ENCODE measurements around the gene SLC25A11. TPM values are rescaled to one million over a fixed set of nuclear protein-coding genes. Genes with fewer than 3 reads are reported as not detected.

The SLC25A11 gene
- total RNA-seq, 1 experiment from 2014 or later = 43.9 TPM

DNA sequence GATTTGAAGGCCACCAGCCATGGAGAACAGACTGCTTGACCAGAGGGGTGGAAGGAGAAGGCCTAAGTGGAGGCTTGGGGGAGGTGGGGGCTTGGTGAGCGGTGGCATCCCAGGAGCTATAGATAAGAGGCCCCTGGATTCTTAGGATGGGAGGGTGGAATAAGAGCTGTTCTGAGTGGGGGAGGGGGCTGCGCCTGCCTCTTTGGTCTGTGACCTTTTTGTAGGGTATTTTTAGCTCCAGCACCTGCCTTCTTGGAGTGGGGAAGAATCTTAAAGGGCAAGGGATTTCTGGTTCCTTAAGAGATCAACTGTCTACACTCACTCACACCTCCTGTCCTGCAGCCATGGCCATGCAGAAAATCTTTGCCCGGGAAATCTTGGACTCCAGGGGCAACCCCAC lies 11.6 kb upstream of the SLC25A11 start:
- Histone ChIP-seq H3K9me3 (replicated peaks) (no peaks in the 10 kb centered on the region), H3K27me3 (no peaks in the 10 kb centered on the region), H3K4me3 (peak overlapping the region; percentile 96), H3K36me3 (peaks cover 23% of the 10 kb centered on the region), H3K27ac (peak overlapping the region; percentile 98; the same call in 1 of the 2 replicates), H3K4me1 (peaks cover 18% of the 10 kb centered on the region)
- no peak for DNase-seq

DNA sequence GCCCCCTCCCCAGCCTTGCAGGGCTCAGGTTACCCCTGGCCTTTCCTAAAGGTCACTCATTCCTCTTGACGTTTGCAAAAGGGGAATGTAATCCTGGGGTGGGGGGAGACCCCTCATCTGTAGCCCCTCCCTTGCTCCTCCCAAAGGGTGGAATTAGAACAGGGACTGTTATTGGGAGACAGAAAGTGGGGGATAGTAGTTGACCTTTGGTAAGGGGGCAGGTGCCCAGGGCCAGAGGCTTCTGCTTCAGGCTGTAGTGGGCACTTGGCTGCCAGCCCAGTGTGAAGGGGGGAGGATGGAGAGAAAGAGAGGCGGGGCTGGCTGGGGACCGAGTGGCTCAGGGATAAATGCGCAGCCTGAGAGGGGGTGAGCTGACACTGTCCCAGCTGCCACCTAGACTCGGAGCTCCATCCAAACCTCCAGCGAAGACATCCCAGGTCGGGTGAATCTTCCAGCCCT lies 10.9 kb upstream of the SLC25A11 start, which contains the start of gene ENO3:
TSS of gene ENO3 (plus strand) at position 374 of the 459 bp plus-strand sequence. CDS start 711 bp downstream, outside the sequence.
- Histone ChIP-seq H3K36me3 (peaks cover 27% of the 10 kb centered on the region), H3K27ac (peak within 1 kb of the TSS; percentile 98), H3K4me3 (peak within 1 kb of the TSS; percentile 96), H3K27me3 (no peaks in the 10 kb centered on the region), H3K4me1 (peaks cover 18% of the 10 kb centered on the region), H3K9me3 (replicated peaks) (no peaks in the 10 kb centered on the region)
- DNase-seq = peak; percentile 78

DNA sequence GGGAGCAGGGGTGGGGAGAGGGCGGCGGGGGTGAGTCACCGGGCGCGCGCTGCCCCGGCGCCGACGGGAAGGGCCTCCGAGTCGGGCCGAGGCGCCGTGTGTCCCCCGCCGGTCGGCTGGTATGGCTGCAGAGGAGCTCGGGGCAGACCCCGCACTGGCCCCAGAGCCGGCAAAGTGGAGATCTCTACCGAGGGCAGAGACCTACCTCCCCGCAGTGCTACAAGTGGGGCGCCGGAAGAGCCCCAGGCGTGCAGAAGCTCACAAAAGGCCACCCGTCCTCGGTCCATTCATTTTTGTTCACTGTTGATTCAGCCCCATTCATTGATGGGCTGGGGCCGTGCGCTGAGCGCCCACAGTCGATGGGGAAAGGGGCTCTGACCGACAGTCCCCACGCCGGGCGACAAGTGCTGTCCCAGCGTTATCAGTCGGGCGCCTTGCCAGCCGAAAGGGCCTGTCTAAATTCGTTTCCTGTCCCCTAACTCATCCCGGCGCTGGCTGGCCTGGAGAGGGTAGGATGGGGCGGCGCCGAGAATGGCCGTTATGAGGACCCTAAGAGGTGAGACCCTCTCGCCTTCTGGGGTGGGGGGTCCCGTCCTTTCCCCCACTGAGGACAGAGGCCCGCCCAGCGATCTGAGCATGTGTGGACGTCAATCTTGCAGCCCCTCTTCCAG lies 10.4 kb upstream of the SLC25A11 start:
- DNase-seq = peak; percentile 63 to 70
- Histone ChIP-seq H3K4me3 (peak overlapping the region; percentile 96), H3K27me3 (no peaks in the 10 kb centered on the region), H3K4me1 (peaks cover 23% of the 10 kb centered on the region), H3K27ac (peak overlapping the region; percentile 98), H3K36me3 (peaks cover 33% of the 10 kb centered on the region), H3K9me3 (replicated peaks) (no peaks in the 10 kb centered on the region)

DNA sequence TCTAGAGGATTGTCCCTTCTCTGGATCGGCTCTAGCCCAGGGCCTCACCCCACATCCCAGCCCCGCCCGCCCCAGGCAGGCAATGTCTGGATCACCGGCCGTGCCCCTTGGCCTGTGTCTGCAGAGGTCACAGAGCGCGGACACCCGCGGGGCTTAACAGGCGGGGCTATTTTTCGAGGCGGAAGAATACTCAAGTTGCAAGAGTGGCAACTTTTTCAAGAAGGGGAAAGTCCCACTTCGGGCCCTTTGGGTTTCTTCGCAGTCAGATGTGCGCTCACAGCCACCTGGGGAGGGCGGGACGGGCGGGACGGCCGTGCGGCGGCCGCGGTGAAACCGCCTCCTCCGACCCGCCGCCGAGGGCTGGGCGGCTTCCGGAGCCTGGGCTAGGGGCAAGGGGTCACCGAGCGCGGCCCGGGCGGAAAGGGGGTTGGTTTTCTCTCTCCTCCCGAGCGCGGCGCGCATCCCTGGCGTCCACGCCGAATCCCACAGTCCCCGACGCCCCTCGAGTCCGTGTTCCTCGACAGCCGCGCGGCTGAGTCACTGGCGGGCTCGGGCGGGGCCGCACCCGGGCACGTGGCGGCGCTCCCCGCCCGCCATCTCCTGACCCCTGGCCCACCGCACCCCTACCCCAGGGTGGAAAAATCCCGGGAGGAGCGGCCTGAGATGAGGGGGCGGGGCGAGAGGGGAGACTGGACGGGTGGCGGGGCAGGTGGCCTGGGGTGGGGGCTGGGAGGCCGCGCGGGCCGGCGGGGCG lies 9.7 kb upstream of the SLC25A11 start:
- H3K9me3 ChIP-seq (replicated peaks) = no peaks in the 10 kb centered on the region
- peak overlapping the region; percentile 98 for H3K27ac ChIP-seq
- H3K36me3 ChIP-seq = peaks cover 40% of the 10 kb centered on the region
- peak; percentile 81 to 85 for DNase-seq
- peaks cover 30% of the 10 kb centered on the region for H3K4me1 ChIP-seq
- H3K27me3 ChIP-seq = no peaks in the 10 kb centered on the region
- H3K4me3 ChIP-seq = peak overlapping the region; percentile 96

DNA sequence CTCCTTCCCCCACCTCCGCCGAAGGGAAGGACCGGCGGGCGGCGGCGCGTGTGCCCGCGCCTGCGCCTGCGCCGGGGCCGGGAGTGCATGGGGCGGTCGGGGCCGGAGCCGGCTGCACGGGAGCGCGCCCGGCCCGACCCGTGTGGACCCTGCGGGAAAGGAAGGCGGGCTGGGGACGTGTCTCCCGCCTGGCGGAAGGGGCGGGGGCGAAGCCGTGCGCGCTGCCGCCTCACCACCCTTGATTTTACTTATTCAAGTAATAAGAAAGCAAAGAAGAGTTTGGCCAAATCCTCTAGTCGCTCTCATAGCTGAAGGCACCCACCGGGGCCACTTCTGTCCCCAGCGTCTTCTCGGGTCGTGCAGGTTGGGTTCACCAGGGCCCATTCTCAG lies 9.1 kb upstream of the SLC25A11 start:
- H3K36me3 ChIP-seq = peaks cover 40% of the 10 kb centered on the region
- H3K4me3 ChIP-seq = peak overlapping the region; percentile 96
- peaks cover 26% of the 10 kb centered on the region for H3K4me1 ChIP-seq

DNA sequence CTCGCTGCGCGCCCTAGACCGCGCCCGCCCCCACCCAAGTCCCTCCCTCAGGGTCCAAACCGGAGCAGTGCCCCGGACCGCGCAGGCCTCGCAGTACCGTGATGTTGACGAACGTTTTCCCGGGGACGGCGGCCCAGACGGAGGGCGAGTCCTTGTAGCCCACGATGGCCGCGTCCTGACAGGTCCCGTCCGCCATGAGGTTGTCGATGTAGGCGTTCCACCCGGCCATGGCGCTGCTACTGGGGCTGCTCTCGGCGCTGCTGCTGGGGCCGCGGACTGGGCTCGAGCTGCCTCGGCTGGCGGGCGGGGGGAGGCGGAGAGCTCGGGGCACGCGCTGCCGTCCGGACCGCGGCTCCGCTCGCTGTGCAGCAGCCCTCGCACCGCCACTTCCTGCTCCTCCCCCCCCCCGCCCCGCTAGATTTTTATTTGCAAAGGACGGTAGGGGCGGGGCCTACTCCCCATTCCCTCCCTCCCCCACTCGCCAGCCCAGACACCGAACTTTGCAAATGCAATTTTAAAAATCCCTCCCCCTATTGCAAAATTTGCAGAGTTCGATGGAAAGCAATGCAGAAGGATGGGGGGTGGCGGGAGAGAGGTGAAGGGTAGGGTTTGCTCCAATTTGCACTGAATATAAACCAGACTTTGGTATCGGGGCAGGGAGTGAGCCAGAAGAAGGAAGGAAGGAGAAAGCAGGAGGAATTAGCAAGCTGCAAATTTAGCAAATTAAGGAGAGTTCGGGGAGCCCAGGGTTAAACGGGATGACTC lies 8.5 kb upstream of the SLC25A11 start, which contains the start of gene PFN1:
TSS of gene PFN1 (minus strand) at position 365 of the 765 bp plus-strand sequence. CDS start at position 229, 136 bp downstream.
- peaks cover 40% of the 10 kb centered on the region for H3K36me3 ChIP-seq
- no peaks in the 10 kb centered on the region for H3K9me3 ChIP-seq (replicated peaks)
- peaks cover 20% of the 10 kb centered on the region for H3K4me1 ChIP-seq
- peak within 1 kb of the TSS; percentile 98 for H3K27ac ChIP-seq
- DNase-seq = peak; percentile 80 to 85
- peak within 1 kb of the TSS; percentile 96 for H3K4me3 ChIP-seq
- H3K27me3 ChIP-seq = no peaks in the 10 kb centered on the region

More for the DNA sequence above, 9.1 kb upstream of the SLC25A11 start:
- DNase-seq = peak; percentile 74 to 76
- peak overlapping the region; percentile 98 for H3K27ac ChIP-seq
- H3K27me3 ChIP-seq = no peaks in the 10 kb centered on the region
- no peaks in the 10 kb centered on the region for H3K9me3 ChIP-seq (replicated peaks)

DNA sequence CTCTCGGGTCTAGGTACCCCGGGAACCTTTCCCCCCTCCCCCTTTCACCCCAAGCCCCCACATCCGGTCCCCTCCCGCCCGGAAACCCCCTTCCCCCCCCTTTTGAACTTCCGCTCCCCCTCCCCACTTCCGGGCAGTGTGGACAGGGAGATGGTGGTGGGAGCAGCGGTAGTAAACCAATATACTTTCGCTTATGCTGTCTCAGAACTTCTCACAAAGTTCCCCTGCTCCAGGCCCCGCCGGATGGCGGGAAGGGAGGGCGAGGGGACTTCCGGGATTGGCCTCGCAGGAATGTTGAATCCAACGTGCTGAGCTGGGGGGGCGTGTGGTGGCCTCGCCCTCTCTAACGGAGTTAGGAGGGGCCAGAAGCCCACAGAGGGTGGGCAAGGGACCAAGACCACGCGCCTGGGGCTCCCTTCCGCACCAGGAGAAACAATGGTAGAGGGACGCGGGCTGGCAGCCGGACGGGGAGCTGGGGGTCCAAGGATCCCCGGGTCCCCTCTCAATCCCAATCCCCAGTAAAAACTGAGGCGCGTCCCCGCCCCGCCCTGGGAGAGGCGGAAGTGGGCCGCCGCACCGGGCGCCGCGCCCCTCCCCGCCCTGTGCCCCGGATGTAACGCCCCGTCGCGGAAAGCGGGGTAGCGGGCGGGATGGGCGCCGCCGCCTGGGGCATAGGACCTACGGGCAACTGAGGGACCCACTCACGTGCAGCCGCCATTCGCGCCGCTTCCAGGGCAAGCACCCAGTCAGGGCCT lies 7.7 kb upstream of the SLC25A11 start:
- Histone ChIP-seq H3K27ac (peak overlapping the region; percentile 98), H3K4me3 (peak overlapping the region; percentile 96), H3K36me3 (peaks cover 40% of the 10 kb centered on the region), H3K4me1 (peaks cover 14% of the 10 kb centered on the region), H3K9me3 (replicated peaks) (no peaks in the 10 kb centered on the region), H3K27me3 (no peaks in the 10 kb centered on the region)
- DNase-seq = peak; percentile 62 to 75

DNA sequence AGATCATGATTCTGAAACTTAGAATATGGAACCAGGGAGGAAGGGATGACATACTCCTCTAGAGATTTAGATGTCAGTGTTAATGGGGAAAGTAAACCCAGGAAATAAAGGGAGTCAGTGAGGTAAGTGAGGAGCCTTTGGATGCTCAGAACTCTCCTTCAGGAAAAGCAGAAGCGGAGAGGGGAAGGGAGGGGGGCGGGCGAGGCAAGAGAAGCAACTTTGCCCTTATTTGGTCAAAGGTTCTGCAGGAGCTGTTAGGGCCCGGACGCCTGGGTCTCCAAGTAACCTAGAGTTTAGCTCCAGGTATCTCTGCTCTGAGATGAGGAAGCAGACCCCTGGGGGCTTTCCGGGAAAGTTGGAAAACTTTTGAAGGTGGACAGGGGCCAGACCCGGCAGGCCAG lies 7.2 kb upstream of the SLC25A11 start:
- Histone ChIP-seq H3K4me1 (peaks cover 12% of the 10 kb centered on the region), H3K9me3 (replicated peaks) (no peaks in the 10 kb centered on the region), H3K4me3 (peak overlapping the region; percentile 96), H3K27me3 (no peaks in the 10 kb centered on the region), H3K36me3 (peaks cover 40% of the 10 kb centered on the region), H3K27ac (peak overlapping the region; percentile 98)
- no peak for DNase-seq

DNA sequence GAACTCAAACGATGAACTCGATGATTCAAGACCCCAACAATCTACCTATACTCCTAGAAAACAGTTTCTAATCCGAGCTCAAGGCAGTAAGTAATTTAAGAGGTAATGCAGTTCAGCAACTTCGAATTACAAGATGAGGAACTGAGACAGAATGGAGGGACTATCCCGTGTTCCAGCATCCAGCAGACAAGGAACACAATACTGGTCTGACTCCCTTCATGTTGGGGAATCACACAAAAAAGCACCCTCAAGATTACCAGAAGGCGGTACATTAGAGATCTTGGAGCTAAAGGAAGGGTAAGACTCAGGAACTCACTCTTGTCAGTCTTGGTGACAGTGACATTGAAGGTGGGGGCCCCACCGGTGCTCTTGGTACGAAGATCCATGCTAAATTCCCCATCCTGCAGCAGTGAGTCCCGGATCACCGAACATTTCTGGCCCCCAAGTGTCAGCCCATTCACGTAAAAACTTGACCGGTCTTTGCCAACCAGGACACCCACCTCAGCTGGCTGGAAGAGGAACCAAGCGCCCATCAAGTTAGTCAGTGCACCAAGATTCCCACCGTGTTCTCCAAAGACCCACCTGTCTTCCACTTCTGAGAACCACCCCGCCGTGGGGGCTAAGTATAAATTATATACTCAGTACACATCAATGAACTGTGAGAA lies 6.6 kb upstream of the SLC25A11 start:
- Histone ChIP-seq H3K27ac (peak overlapping the region; percentile 98), H3K36me3 (peaks cover 40% of the 10 kb centered on the region), H3K27me3 (no peaks in the 10 kb centered on the region), H3K4me3 (peak overlapping the region; percentile 96), H3K4me1 (peaks cover 12% of the 10 kb centered on the region), H3K9me3 (replicated peaks) (no peaks in the 10 kb centered on the region)
- DNase-seq = no peak

DNA sequence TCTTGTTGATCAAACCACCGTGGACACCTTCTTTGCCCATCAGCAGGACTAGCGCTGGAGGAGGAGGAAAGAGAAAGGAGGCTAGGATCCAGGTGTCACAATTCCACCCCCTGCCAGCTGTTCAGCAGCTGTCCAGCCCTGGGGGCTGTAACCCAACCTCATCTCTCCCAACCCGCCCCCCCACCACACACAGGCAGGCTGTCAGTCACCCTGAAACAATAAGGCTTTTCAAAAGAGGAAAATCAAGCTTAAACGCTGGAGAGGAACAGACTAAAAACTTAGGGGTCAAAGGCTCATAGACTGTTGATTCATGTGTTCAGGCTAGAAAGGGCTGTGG lies 6.1 kb upstream of the SLC25A11 start:
- peak; percentile 77 to 92 for DNase-seq
- peaks cover 40% of the 10 kb centered on the region for H3K36me3 ChIP-seq
- H3K4me1 ChIP-seq = peaks cover 12% of the 10 kb centered on the region
- peak overlapping the region; percentile 96 for H3K4me3 ChIP-seq
- peak overlapping the region; percentile 98 for H3K27ac ChIP-seq
- no peaks in the 10 kb centered on the region for H3K9me3 ChIP-seq (replicated peaks)
- no peaks in the 10 kb centered on the region for H3K27me3 ChIP-seq

DNA sequence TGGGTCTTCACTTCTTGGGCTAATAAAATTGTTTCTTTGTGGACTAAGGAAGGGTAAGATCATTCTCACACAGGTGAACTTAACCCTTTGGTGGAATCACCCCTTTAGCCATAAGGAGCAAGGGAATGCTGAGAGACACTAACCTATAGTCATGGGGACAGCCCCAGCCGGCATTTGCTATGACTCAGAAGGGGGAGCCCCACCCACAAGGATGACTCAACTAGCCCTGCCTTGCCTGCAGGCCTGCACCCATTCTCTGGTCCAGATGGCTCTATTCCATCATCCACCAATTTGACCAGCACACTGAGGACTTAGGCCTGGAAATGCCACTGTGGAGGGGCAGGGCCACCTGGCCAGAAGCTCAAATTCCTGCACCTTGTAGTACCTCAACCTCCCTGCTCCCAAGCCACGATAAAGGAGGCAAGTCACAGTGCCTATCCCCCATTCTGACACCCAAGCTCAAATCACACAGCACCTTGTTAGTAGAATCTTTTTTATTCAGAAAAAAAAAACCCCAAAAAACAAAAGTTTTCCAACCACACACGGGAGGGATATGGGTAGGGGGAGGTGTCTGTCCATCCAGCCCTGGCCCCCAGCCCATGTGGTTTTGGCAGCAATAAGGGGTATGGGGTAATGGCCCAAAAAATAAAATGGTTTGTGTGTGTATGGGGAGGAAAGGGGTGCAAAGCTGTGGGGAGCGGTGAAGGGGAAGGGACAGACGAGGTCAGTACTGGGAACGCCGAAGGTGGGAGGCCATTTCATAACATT lies 5.5 kb upstream of the SLC25A11 start:
- Histone ChIP-seq H3K36me3 (peaks cover 40% of the 10 kb centered on the region), H3K4me3 (peak overlapping the region; percentile 96), H3K27ac (peak overlapping the region; percentile 98), H3K4me1 (peaks cover 12% of the 10 kb centered on the region), H3K9me3 (replicated peaks) (no peaks in the 10 kb centered on the region), H3K27me3 (no peaks in the 10 kb centered on the region)
- DNase-seq = peak; percentile 81

DNA sequence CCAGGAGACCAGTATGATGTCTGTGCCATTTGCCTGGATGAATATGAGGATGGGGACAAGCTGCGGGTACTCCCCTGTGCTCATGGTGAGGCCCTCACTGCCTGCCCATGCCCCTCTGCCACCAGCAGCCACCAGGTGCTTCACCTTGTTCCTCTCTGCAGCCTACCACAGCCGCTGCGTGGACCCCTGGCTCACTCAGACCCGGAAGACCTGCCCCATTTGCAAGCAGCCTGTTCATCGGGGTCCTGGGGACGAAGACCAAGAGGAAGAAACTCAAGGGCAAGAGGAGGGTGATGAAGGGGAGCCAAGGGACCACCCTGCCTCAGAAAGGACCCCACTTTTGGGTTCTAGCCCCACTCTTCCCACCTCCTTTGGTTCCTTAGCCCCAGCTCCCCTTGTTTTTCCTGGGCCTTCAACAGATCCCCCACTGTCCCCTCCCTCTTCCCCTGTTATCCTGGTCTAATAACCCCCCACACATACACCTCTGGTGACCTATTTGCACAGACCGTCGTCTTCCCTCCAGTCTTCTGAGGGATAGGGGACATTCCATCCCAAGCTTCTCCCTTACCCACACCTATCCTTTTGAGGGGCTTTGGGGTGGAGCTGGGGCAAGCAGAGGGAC lies 4.8 kb upstream of the SLC25A11 start:
- no peaks in the 10 kb centered on the region for H3K27me3 ChIP-seq
- peaks cover 12% of the 10 kb centered on the region for H3K4me1 ChIP-seq
- no peak for DNase-seq
- H3K9me3 ChIP-seq (replicated peaks) = no peaks in the 10 kb centered on the region
- no peak overlapping the region for H3K4me3 ChIP-seq
- peaks cover 40% of the 10 kb centered on the region for H3K36me3 ChIP-seq
- peak overlapping the region; percentile 98 for H3K27ac ChIP-seq

DNA sequence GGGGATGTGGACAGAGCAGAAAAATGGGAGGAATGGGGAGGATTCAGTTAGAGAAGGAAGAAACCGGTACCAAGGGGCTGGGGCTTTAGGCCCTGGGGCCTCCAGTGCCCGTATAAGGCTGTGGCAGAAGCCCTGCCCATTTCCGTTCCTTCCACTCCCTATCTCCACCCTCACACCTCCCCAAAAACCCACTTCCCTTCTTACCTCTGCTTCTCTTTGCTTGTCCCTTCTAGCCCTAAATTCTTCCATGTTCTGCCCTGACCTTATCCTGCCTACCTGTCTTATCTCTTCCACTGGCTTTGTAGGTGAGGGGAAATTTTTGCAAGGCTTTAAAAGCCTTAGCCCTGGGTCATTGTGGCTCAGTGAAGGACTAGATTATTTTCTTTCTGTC lies 4.3 kb upstream of the SLC25A11 start:
- peaks cover 40% of the 10 kb centered on the region for H3K36me3 ChIP-seq
- peaks cover 12% of the 10 kb centered on the region for H3K4me1 ChIP-seq
- no peak overlapping the region for H3K4me3 ChIP-seq
- H3K27ac ChIP-seq = no peak overlapping the region
- no peaks in the 10 kb centered on the region for H3K27me3 ChIP-seq
- DNase-seq = no peak
- H3K9me3 ChIP-seq (replicated peaks) = no peaks in the 10 kb centered on the region

Data from SJCRH30 (cell line).